ENCODE measurements around the gene PIGL.

GRCh38 chr17:16215002-16215272 is 2.1 kb upstream of the PIGL start:
- TF ChIP-seq CTCF (conservative IDR thresholded peaks at IDR 0.05; ENCODE audit: low read depth, low read length) (no peak), USF2 (IDR thresholded peaks at IDR 0.05; ENCODE audit: low read depth, low read length) (no peak), POLR2A (IDR thresholded peaks at IDR 0.05; ENCODE audit: low read depth, low read length) (no peak), RAD21 (IDR thresholded peaks at IDR 0.05; ENCODE audit: low read length) (no peak), MAZ (IDR thresholded peaks at IDR 0.05; ENCODE audit: borderline replicate concordance, low read depth, low read length) (no peak), CHD1 (IDR thresholded peaks at IDR 0.05; ENCODE audit: low read depth, low read length) (no peak; the same call in 1 of the 2 replicates), MXI1 (IDR thresholded peaks at IDR 0.05; ENCODE audit: borderline replicate concordance, low read depth, low read length) (no peak), SMC3 (IDR thresholded peaks at IDR 0.05; ENCODE audit: low read depth, low read length) (no peak), RFX5 (IDR thresholded peaks at IDR 0.05; ENCODE audit: low read depth, low read length) (no peak), MAFK (IDR thresholded peaks at IDR 0.05; ENCODE audit: low read depth, low read length) (no peak), FOS (IDR thresholded peaks at IDR 0.05; ENCODE audit: low read depth, low read length) (no peak), NFE2L2 (IDR thresholded peaks at IDR 0.05; ENCODE audit: low read depth, low read length) (no peak), CEBPB (IDR thresholded peaks at IDR 0.05; ENCODE audit: low read depth, low read length) (no peak), RCOR1 (IDR thresholded peaks at IDR 0.05; ENCODE audit: insufficient replicate concordance, low read length) (no peak)
